Stimulated activated CD8-positive, alpha-beta memory T cell treated with anti-CD3 and anti-CD28 coated beads, Interleukin-12 subunit alpha, Interleukin-12 subunit beta, amount 100 ng/mL, for 24 hours (primary cell): ENCODE results near the gene PIGU.
"Not testable (repeated sequence)": the region's sequence is repeated elsewhere in the genome, so short reads cannot be mapped to it uniquely, and the experiment has no call there.

ENCODE experiments used
- DNase-seq: peaks from one replicate; pipeline ENCODE4 v3.0.0-alpha.2; 2020; ENCODE audit errors: extremely low read depth

The PIGU gene, protein sequence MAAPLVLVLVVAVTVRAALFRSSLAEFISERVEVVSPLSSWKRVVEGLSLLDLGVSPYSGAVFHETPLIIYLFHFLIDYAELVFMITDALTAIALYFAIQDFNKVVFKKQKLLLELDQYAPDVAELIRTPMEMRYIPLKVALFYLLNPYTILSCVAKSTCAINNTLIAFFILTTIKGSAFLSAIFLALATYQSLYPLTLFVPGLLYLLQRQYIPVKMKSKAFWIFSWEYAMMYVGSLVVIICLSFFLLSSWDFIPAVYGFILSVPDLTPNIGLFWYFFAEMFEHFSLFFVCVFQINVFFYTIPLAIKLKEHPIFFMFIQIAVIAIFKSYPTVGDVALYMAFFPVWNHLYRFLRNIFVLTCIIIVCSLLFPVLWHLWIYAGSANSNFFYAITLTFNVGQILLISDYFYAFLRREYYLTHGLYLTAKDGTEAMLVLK

DNA sequence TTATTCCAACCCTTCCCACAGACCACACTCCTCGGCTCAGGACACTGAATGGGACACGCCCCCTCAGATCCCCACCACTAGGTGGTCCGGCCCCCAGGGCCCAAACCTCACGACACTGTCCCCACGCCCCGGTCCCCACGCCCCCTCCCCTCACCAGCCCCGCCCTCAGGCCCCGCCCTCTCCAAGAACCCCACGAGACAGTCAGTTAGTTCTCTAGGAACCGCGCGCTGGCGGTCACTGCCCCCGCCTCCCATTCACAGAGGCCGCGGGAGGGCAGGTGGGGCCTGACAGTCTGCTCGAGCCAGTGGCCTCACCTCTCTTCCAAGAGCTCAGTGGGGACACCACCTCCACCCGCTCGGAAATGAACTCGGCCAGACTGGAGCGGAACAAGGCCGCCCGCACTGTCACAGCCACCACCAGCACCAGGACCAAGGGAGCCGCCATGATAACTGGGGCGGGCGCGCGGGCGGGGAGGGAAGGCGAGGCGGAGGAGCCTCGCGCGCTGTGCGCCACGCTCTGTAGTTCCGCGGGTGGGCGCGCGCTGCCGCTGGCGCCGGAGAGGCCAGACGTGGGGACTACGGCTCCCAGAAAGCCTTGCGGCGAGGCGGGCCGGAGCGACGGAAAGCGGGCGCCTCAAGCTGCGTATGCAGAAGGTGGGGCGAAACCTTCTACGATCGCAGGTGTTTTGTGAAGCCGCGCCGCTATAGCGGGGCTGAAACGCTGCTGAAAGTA is at the start of gene PIGU:
PIGU (minus strand) TSS at position 451 of the 732 bp plus-strand sequence; CDS start at position 444, 7 bp downstream.
- DNase-seq: peak; percentile 91

GRCh38 chr20:34724172-34724571 is 47.3 kb upstream of the PIGU start:
- no peak for DNase-seq

DNA sequence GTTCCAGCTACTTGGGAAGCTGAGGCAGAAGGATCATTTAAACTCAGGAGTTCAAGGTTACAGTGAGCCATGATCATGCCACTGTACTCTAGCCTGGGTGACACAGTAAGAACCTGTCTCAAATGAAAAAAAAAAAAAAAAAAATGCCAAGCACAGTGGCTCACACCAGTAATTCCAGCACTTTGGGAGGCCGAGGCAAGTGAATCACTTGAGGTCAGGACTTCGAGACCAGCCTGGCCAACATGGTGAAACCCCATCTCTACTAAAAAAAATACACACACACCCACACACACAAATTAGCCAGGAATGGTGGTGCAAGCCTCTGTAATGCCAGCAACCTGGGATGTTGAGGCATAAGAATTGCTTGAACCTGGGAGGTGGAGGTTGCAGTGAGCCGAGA is 45.7 kb upstream of the PIGU start:
- not testable (repeated sequence) for DNase-seq

- DNase-seq: no peak
Observed at GRCh38 chr20:34720266-34720665, 43.4 kb upstream of the PIGU start.

DNA sequence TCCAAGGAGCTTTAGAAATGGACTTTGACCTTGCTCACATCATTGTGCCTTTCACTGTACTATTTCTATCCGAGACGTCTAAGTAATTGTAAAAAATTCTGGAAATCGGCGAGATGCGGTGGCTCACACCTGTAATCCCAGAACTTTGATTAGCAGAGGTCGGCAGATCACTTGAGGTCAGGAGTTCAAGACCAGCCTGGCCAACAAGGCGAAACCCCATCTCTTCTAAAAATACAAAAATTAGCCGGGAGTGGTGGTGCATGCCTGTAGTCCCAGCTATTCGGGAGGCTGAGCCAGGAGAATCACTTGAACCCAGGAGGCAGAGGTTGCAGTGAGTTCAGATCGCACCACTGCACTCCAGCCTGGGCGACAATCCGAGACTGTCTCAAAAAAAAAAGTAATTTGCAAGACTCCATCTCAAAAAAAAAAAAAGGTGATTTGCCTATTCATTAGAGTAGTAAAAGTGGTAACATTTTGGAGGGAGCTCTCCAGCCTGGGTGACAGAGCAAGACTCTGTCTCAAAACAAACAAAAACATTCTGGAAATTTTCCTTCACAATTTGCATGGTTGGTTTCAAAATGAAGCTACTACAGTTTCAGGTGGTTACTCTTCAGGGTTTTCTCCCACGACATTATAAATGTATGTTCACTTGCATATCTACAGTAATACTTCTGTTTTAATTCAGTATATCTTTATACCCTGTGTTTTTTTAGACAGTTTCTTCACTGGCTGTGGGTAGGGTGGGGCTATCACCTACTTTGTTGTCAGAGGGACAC is 42.5 kb upstream of the PIGU start:
- DNase-seq: not testable (repeated sequence)

GRCh38 chr20:34717230-34718095 is 40.6 kb upstream of the PIGU start:
- DNase-seq: no peak

GRCh38 chr20:34716921-34717229 is 40.0 kb upstream of the PIGU start:
- no peak for DNase-seq

GRCh38 chr20:34715384-34715783 is 38.5 kb upstream of the PIGU start:
- DNase-seq: no peak

- DNase-seq: not testable (repeated sequence)
Observed at GRCh38 chr20:34713944-34714515, 37.1 kb upstream of the PIGU start.

DNA sequence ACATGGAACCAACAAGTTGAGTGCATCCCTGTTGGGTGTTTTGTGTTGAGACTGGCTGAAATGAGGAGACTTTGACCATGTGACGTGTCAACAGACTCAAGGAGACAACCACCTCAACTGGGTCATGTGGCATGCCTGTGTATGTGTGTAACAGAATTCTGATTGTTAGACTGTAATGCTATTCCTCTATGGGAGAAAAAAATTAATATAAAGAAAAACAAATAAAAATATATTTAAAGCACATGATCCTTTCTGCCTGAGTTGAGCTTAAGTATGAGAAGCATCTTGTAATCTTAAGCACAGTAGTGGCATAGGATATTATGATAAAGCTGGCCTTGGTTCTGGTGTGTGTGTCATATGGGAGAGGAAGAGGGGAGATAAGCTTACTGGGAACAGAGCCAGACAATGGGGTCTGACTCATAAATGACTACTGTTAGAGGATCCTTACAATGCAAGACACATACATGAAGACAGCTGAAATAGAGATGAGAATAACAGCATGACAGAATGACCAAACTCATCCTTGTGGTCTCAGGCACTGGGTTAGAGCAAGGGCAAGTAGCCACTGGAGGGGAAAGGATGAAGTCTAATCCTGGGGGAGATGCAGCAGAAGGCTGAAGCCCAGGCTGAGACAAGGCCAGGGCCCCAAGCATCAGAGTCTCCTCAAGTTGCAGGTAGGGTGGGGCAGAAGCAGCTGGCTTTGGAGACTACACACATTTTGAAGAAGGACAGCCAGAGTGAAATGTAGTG is 36.5 kb upstream of the PIGU start:
- DNase-seq: no peak

DNA sequence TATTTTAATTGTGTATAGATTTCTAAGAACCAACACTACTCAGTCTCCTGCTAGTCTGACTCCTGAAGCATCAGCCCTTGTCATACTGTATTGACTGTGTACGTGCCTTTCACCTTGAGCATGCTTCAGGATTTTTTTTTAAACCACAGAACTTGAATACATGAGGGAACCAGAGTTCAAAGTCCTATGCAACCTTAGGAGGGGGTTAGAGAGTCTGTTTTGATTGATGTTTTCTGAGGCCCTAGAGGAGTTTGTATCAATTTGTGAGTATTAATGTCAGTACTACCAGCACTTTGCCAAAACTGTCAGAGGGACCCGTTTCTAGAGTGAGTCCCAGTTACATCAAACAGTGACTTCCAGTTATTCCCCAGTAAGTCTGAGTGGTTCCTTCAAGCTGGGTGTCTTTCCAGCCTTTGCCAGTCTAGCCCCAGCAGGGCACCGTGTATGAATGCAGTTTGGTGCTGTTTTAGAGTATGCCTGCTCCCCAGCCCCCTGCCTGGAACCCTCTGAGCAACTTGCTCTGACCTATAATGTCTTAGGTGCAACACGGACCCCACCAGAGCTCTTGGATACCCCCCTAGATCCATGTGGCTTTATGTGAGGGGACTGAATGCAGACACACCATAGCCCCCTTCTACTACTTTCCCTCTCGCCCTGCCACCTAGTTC is 35.8 kb upstream of the PIGU start:
- DNase-seq: no peak

DNA sequence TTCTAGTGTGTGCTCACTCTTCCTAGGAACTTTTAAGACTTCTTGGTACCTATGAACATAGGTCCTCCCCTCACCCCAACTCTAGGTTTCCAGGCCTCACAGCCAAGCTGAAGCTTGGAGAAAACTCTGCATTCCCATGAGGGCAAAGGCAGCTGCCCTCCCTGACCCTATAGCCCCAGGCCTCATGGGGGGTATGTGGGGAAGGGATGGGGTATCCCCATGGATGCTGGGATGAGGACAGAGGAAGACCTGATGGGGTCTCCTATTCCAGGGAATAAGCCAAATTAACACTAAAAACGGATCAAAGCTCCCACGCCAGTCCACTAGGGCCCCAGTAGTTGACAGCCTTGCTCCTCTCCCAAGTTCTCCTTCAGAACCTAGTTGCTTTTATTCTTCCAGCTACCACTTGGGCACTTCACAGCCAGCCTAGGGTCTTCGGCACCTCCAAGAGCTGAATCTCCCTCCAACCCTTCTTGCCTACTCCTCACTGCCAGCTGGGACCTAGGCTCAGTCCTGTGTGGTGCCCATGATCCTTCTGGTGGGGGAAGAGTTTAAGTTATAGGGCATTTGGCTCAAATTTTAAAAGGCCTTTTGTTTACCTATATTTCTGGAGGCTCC is 35.0 kb upstream of the PIGU start:
- DNase-seq: no peak

GRCh38 chr20:34710861-34711574 is 34.1 kb upstream of the PIGU start:
- no peak for DNase-seq

DNA sequence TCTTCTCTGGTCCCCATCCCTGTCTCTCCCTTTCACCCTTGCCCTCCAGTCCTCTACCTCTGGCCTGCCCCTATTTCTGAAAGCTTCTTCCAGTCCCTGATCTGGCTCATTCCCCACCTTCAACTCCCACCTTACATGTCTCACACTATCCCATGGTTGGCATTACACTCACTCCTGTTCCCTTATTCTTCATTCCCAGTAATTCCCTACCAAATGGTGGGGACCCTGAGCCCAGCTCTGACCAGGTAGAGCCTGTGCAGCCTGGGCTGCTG is 33.6 kb upstream of the PIGU start:
- no peak for DNase-seq

DNA sequence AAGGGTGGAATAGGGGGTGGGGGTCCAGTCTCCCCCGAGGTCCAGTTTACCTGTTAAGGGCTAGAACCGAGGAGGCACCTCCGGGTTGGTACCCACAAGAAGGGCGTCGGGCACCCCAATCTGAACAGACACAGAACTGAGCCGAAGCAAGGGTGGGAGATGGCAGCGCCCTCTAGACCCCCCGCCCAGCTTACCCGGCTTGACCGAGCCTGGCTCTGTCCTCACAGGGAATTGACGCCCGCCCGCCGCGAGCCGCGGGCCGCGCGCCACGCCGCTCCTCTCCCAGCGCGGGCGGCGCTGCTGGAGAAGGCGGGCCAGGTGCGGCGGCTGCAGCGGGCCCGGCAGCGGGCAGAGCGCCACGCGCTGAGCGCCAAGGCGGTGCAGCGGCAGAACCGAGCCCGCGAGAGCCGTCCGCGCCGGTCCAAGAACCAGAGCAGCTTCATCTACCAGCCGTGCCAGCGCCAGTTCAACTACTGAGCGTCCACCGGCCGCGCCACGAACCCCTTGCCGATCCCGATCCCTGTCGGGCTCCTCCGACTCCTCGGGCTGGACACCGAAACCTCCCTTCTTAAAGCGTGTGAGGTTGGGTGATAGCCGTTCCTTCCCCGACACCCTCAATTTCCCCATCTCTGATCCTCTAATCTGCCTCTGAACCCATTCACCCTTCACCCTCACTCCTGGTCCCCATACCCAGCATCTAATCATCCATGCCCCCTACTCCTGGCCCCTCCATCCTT is 33.1 kb upstream of the PIGU start:
- DNase-seq: no peak

- DNase-seq: peak; percentile 43
Observed at GRCh38 chr20:34709044-34709830, 32.3 kb upstream of the PIGU start.

DNA sequence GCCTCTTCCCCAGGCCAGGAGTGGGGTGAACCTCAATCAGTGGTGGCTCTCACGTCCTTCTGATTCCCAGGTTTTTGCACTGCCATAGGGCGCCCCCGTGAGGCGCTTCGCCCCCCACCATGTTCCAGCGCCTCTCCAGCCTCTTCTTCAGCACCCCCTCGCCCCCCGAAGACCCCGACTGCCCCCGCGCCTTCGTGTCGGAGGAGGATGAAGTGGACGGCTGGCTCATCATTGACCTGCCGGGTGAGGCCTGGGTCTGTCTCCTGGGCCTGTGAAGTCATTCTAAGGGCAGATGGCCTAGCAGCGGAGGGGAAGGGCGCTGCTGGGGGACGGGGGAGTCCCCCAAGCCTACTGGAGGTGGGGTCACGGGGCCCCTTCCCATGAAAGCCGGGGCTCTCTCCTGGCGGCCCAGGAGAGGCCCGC is 31.7 kb upstream of the PIGU start:
- no peak for DNase-seq
